Measurements from ENCODE around the gene TMEM132C.

Gene TMEM132C

DNA sequence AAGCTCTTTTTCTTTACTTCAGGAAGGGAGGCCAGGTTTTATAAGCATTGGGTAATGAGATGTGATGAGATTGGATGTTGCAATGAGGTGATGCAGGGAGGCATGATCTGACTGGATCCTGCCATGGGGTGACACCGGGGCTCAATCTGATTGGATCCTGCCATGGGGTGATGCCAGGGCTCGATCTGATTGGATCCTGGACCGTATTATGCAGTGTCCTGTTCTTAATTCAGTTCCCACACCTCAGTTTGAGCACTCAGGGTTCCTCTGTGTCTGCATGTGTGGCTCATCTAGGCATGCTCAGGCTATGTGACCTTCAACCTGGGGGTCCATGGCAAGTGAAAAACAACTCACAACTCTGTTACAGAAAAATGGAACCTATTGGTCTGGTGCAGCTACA lies 390.4 kb downstream of the TMEM132C start:
- DNase-seq (ENCODE audit: low spot score): no peak
- FAIRE-seq: no peak

DNA sequence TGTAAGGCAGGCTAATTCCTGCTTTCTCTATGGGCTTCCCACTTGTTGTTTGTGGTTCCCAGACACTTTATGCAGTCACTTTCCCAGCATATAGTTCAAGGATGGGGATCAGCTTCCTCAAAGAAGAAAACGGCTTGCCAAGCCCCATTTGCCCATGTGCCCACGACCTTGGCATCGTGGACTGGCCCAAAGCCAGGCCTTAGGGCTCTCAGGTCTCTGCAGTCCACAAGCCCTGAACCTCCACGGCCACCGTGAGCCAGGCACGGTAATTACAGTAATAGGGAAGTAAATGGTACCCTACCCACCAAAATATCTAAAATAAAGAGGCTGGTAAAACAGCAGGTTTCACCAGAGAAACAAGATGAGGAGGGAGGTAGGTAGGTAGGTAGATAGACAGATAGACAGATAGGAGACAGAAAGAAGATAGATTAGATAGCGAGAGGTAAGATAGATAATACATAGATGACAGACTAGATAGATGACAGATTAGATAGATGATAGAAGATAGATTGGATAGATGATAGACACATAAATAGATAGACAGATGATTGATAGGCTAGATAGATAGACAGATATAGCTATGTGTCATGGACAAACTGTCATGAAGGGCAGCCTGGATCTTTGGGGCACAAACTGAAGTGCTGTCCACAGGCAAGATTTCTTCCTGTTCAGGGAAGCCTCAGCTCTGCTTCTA lies 393.7 kb downstream of the TMEM132C start:
- FAIRE-seq (no peak), DNase-seq (ENCODE audit: low spot score) (no peak)

- FAIRE-seq (no peak), DNase-seq (ENCODE audit: low spot score) (no peak)
These were observed 394.2 kb downstream of the TMEM132C start for GRCh38 chr12:128661226-128661569.

- DNase-seq (ENCODE audit: low spot score) (no peak), FAIRE-seq (no peak)
These were observed 395.1 kb downstream of the TMEM132C start for GRCh38 chr12:128662101-128662500.

DNA sequence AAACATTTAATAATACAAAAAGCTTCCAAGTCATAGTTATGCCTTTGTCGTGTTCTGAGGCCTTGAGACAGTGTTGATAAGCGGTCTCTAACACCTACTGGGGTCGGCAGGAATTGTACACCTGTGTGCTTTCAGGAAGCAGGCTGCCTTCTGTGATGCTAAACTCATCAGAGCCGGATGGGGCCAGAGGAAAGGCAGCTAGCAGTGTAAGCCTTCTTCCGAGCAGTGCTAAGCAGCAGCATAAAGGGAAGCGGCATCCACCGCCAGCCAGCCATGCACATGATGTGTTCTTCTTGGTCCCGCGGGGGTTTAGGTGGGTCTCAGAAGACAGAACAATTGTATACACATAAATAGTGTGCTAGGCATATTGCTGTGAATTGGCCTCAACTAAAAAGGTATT lies 397.5 kb downstream of the TMEM132C start:
- DNase-seq (ENCODE audit: low spot score) (no peak), FAIRE-seq (no peak)

GRCh38 chr12:128667193-128667592 lies 400.2 kb downstream of the TMEM132C start:
- FAIRE-seq (no peak), DNase-seq (ENCODE audit: low spot score) (no peak)

- DNase-seq (ENCODE audit: low spot score) (peak; percentile 10), FAIRE-seq (no peak)
These were observed 404.6 kb downstream of the TMEM132C start for GRCh38 chr12:128671528-128672042.

- DNase-seq (ENCODE audit: low spot score) (no peak), FAIRE-seq (no peak)
These were observed 405.5 kb downstream of the TMEM132C start for GRCh38 chr12:128672428-128672827.

DNA sequence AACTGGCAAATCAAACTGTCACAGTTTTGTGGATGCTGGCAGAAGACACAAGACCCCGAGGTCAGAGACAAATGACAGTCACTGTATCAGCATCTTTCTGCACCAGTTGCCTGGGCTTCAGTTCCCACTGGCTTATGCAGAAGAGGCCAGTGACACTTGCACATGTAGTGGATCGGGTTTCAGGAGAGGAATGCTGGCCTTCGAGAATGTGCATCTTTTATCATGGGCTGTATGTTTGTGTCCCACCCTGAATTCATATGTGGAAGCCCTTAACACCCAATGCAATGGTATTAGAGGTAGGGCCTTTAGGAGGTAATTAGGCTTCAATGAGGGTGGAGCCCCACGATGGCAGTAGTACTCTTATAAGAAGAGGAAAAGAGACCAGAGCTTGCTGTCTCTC lies 405.9 kb downstream of the TMEM132C start:
- FAIRE-seq (no peak), DNase-seq (ENCODE audit: low spot score) (no peak)

DNA sequence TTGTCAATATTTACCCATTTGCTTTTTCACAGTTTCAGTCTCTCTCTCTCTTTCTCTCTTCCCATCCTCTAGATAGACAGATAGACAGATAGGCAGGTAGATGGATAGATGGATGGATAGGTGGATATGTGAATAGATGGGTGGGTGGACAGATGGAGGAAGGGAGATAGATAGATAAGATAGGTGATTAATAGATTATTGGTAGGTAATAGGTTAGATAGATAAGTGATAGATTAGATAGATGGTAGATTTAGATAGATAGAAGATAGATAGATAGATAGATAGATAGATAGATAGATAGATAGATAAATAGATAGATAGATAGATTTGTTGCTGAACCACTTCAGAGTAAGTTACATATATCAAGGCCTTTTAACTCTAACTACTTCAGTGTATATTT lies 408.6 kb downstream of the TMEM132C start:
- FAIRE-seq (no peak), DNase-seq (ENCODE audit: low spot score) (no peak)

DNA sequence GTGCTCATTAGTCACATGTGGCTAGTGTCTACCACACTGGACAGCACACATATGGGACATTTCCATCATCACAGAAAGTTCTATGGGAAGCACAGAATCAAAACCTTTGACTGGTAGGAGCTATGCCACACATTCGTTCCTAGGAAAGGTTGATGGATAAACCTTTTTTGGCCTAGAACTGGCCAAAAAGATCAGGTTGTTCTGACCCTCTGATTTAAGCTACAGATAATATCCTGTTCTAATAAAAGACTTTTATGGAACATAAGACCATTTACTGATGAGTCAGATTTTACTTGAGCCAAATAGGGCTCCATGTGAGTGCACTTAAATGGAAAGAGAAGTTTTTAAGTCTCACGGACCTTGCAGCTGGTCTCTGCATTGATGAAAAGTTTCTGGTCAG lies 413.6 kb downstream of the TMEM132C start:
- DNase-seq (ENCODE audit: low spot score) (no peak), FAIRE-seq (no peak)

DNA sequence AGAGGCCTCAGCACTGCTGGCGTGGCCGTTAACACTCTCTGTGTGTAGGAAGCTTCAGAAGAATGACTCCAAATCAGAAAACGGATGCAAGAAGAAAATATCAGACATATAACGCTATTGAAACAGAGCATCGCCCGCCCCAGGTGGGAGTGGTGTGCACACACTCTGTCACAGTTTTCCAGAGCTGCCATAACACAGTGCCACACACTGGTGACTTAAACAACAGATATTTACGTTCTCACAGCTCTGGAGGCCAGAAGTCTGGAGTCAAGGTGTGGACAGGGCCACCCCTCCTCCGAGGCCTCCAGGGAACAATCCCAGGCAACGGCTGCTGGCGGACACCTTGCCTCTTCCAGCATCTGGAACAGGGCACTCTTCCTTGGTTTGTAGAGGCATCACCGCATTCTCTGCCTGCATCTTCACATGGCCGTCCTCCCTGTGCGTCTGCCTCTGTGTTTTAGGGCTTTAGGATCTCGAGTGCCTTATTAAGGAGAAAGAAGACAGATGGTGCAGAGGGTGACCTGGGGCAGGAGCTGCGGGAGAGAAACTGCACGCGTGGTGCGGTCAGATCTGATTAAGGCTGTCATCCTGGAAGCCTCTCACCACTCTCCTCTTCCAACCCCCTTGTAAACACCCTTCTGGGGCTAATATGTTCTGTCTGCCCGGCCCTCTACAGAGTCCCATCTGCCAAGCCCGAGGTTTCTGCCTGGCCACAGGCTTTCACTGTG lies 415.7 kb downstream of the TMEM132C start:
- FAIRE-seq (no peak), DNase-seq (ENCODE audit: low spot score) (no peak)

DNA sequence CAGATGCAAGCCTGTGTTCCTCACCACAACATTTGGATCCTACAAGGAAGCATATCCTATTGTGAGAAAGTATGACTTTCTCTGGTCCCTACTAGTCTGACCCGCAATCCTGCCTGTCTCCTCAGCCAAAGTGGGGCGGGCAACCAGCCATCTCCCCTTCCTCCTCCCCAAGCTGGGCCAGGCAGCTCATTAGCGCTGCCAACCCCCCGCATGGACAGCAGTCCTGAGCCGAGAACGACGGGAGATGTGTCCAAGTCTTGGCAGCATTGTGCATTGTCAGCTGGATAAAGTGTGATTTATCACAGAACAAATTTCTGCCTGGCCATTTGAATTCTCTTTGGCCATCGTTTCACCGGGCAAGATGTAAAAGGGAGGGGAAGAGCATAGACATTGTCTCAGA lies 417.4 kb downstream of the TMEM132C start:
- no peak for FAIRE-seq
- DNase-seq (ENCODE audit: low spot score): no peak

- FAIRE-seq (no peak), DNase-seq (ENCODE audit: low spot score) (no peak)
These were observed 419.0 kb downstream of the TMEM132C start for GRCh38 chr12:128685903-128686475.

- FAIRE-seq (no peak), DNase-seq (ENCODE audit: low spot score) (peak; percentile 16)
These were observed 420.9 kb downstream of the TMEM132C start for GRCh38 chr12:128687851-128688250.

DNA sequence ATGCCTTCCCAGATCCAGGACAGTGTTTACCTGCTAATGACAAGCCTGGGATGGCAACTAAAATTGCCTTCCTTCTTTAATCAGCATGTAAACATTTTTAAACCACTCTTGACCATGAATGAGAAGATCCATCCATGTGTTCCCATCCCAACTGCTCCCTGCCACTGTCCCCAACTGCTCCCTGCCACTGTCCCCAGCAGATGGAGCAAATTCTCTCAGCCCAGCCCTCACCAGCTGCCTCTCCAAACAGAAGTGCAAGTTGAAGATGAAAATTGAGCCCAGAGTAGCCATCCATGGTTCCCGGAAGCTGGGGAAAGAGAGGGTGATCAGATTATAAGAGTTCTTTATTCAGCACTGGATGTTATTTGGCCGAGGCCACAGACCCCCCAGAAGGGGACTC lies 423.7 kb downstream of the TMEM132C start:
- DNase-seq (ENCODE audit: low spot score) (no peak), FAIRE-seq (no peak)

DNA sequence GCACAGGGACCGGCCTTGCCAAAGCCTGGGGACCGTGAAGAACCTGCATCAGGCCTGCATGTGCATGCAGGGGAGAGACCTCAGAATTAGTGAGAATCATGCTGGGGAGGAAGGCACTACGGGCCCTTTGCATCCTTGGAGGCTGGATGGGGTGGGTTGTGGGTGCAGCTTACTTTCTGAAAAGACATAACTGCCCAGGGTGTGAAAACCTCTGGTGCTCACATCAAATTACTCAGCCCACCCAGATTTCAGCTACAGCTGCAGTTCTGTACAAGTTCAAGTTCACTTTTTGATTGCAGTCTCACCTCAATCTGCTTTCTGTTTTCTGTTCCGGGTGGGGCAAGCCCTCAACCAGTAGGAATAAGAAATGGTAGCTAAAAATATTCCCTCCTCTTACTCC lies 426.1 kb downstream of the TMEM132C start:
- DNase-seq (ENCODE audit: low spot score) (no peak), FAIRE-seq (no peak)

DNA sequence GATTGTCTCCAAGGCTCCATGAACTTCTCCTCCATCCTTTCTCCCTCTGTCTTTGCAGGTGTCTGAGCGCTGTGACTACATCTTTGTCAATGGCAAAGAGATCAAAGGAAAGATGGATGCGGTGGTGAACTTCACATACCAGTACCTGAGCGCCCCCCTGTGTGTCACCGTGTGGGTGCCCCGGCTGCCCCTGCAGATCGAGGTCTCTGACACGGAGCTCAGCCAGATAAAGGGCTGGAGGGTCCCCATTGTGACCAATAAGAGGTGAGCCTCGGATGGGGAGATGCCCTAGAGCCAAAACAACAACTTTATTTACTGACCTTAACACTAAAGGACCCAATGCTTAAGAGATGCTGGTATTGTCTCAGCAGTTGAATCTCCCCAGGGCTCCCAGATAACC lies 426.8 kb downstream of the TMEM132C start:
- DNase-seq (ENCODE audit: low spot score) (no peak), FAIRE-seq (no peak)

DNA sequence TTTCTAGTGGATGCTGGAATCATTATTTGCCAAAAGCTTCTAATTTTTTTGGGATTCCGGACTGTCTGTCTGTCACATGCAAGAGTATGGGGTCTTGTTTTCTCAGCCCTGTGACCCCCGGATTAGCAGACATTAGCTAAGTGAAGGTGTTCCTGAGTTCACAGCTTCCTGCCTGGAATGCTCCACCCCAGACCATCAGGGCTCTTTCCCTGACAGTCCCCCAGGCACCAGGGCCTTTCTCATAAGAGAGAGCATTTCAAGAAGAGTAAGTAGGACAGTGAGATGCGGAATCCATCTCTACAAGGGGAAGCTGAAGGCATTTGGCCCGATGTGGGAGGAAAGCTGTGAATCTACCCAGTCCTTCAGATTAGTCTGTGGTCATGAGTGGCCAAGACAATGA lies 427.5 kb downstream of the TMEM132C start:
- FAIRE-seq (no peak), DNase-seq (ENCODE audit: low spot score) (no peak)

DNA sequence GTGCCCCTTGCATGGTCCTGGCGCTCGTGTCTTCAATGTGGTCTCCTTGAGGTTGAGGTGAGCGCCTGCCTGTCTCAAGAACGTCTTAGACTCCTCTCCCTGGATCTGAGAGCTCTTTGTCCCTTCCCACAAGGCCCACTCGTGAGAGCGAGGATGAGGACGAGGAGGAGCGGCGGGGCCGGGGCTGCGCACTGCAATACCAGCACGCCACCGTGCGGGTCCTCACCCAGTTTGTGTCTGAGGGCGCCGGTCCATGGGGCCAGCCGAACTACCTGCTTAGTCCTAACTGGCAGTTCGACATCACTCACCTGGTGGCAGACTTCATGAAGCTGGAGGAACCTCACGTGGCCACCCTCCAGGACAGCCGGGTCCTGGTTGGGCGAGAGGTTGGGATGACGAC lies 428.7 kb downstream of the TMEM132C start:
- FAIRE-seq (no peak), DNase-seq (ENCODE audit: low spot score) (no peak)

DNA sequence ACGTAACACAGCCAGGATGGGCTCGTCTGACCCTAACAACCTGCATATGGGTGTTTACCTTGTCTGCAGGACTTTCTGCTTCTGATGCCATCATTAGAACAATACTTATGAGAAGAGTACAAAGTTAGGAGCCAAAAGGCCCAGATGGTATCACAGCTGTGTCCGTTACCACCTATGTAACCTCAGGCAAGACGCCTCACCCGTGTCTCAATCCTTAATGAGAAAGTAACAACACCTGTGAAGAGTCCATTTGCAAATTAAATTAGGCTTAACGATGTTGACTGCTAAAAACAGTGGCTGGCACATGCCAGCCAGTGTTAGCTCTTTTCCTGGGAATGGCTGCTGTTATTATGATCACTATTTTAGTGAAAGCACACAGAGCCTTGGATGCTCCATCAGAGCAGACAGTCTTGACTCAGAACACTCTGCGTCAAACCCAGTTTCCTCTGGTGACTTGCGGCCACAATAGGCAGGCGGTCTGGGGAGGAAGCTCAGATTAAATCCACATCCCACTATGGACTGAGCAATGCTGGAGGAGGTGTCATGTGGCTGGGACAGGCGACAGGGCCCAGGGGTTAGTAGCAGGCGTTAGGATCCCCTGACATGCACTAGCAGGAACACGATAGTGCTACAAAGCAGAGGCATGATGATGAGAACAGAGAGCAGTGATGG lies 431.5 kb downstream of the TMEM132C start:
- FAIRE-seq: peak; percentile 9

GRCh38 chr12:128699106-128699505 lies 432.1 kb downstream of the TMEM132C start:
- no peak for FAIRE-seq
- no peak for DNase-seq (ENCODE audit: low spot score)

More for the DNA sequence above, 431.5 kb downstream of the TMEM132C start:
- no peak for DNase-seq (ENCODE audit: low spot score)
